ENCODE results near the gene SYT15.
"Not testable (repeated sequence)": the region's sequence is repeated elsewhere in the genome, so short reads cannot be mapped to it uniquely, and the experiment has no call there.

- not testable (repeated sequence) for TF ChIP-seq CTCF (IDR thresholded peaks at IDR 0.05); POLR2A (IDR thresholded peaks at IDR 0.05); EP300 (IDR thresholded peaks at IDR 0.05; ENCODE audit: low read depth); POLR2AphosphoS5 (IDR thresholded peaks at IDR 0.05)
These were observed 5.3 kb downstream of the SYT15 start for GRCh38 chr10:46584196-46584595.
